ENCODE results near the gene PPP4R3A.

- TF ChIP-seq POLR2A (IDR thresholded peaks at IDR 0.05; ENCODE audit: extremely low read depth, insufficient read length) (no peak), MAX (IDR thresholded peaks at IDR 0.05; ENCODE audit: low read depth, low read length) (no peak), MYC (IDR thresholded peaks at IDR 0.05; ENCODE audit: low read depth, low read length) (no peak)
- TF ChIP-seq, protein P1, sequence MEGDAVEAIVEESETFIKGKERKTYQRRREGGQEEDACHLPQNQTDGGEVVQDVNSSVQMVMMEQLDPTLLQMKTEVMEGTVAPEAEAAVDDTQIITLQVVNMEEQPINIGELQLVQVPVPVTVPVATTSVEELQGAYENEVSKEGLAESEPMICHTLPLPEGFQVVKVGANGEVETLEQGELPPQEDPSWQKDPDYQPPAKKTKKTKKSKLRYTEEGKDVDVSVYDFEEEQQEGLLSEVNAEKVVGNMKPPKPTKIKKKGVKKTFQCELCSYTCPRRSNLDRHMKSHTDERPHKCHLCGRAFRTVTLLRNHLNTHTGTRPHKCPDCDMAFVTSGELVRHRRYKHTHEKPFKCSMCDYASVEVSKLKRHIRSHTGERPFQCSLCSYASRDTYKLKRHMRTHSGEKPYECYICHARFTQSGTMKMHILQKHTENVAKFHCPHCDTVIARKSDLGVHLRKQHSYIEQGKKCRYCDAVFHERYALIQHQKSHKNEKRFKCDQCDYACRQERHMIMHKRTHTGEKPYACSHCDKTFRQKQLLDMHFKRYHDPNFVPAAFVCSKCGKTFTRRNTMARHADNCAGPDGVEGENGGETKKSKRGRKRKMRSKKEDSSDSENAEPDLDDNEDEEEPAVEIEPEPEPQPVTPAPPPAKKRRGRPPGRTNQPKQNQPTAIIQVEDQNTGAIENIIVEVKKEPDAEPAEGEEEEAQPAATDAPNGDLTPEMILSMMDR (IDR thresholded peaks at IDR 0.05; ENCODE audit: low read depth, low read length), result no peak
Measured at GRCh38 chr14:91439345-91439744, 70.8 kb downstream of the PPP4R3A start.

All from NB4 (cell line).